Measurements from ENCODE around the gene COQ8A.

Gene COQ8A

DNA sequence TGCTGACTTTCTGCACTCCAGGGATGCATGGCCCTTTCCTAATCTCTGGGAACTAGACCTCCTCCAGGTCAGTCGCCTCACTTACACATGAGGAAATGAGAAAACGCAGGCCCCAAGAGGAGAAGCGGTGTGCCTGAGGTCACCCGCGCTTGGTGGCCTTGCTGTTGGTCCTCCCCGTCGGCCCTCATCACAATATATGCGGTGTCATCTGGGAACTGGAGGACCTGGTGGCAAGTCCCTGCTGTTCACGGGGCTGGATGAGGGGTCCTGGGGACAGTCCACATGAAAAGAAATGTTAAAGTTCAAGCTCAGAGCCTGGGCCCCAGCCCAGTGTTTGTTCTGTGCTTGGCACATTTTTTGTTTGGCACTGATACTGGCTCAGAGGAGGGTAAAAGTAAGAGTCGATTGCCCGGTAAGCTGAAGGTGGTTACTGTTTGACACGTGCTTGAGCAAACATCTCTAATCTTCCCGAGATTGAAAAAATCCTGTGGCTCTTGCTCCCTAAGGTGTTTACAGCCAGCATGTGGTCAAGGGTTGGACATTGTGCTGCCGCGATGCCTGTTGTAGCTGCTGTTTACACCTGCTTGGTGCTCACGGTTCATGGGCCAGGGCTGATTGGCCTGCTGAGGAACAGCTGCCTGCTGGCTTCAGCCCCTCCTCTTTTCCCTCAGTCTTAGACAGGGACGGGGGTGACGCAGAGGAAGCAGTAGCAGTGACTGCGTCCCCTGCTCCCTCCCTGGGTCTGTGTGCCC is 5.2 kb downstream of the COQ8A start:
- TF ChIP-seq, protein P1, sequence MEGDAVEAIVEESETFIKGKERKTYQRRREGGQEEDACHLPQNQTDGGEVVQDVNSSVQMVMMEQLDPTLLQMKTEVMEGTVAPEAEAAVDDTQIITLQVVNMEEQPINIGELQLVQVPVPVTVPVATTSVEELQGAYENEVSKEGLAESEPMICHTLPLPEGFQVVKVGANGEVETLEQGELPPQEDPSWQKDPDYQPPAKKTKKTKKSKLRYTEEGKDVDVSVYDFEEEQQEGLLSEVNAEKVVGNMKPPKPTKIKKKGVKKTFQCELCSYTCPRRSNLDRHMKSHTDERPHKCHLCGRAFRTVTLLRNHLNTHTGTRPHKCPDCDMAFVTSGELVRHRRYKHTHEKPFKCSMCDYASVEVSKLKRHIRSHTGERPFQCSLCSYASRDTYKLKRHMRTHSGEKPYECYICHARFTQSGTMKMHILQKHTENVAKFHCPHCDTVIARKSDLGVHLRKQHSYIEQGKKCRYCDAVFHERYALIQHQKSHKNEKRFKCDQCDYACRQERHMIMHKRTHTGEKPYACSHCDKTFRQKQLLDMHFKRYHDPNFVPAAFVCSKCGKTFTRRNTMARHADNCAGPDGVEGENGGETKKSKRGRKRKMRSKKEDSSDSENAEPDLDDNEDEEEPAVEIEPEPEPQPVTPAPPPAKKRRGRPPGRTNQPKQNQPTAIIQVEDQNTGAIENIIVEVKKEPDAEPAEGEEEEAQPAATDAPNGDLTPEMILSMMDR (conservative IDR thresholded peaks at IDR 0.05; ENCODE audit: control insufficient read depth, insufficient read depth, low read depth, low read length): no peak
- no peak for DNase-seq (ENCODE audit: low read depth)
- no peak overlapping the region for H3K4me3 ChIP-seq (ENCODE audit: control insufficient read depth, low read depth, low read length)

DNA sequence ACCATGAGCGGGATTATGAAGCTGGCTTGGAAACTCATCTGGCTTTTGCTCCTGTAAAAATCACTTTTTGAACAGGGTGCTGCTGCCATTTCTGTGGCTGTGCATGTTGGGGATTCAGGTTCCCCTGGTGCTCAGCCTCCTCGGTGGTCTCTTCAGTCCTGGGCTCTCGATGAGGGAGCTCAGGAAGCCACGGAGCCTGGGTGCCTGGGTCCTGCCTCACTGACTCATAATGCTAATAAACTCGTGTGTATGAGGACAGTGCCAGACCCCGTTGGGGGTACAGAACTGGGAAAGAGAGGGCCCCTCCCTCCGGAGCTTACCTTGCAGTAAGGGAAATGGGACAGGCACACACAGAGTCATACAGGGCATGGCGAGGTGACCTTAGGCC is 5.8 kb downstream of the COQ8A start:
- DNase-seq (ENCODE audit: low read depth): no peak
- TF ChIP-seq, protein P1 (conservative IDR thresholded peaks at IDR 0.05; ENCODE audit: control insufficient read depth, insufficient read depth, low read depth, low read length): no peak
- H3K4me3 ChIP-seq (ENCODE audit: control insufficient read depth, low read depth, low read length): no peak overlapping the region

DNA sequence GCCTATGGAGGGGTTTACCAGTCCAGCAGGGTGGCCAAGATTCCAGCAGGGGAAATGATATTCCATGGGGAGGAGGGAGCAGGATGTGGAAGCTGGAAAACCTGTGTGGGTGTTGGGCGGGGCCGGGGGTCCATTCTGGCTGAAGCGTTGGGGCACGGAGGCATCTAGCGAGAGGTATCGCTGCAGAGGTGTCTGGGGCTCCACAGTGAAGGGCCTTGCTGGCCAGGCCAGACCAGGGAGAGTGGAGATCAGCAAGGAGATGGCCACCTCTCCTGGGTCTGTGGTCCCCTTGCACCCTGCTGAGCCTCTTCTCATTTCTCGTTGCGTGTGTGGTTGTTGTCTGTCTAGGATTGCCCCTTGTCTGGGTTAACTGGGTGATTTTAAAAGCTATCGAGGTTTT is 6.2 kb downstream of the COQ8A start:
- no peak overlapping the region for H3K4me3 ChIP-seq (ENCODE audit: control insufficient read depth, low read depth, low read length)
- TF ChIP-seq, protein P1 (conservative IDR thresholded peaks at IDR 0.05; ENCODE audit: control insufficient read depth, insufficient read depth, low read depth, low read length): no peak
- DNase-seq (ENCODE audit: low read depth): no peak

DNA sequence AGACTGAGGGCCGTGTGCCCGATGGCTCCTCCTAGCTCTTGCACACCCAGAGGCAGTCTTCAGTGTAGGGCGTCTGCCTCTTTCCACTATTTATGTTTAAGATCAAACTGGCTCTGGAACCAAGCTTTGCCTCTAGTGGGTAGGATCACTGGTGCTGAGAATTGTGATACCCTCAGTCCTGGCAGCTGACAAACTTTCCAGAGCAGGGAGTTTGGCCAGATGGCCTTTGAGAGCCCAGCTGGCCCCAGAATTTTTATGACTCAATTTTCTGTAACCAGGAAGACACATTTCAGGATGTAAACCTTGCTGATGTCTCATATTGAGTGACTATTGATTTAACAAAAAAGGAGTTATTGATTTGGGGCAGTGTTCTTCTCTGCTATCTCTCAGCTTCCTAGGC is 6.7 kb downstream of the COQ8A start:
- no peak overlapping the region for H3K4me3 ChIP-seq (ENCODE audit: control insufficient read depth, low read depth, low read length)
- peak; percentile 31 for DNase-seq (ENCODE audit: low read depth)
- TF ChIP-seq, protein P1 (conservative IDR thresholded peaks at IDR 0.05; ENCODE audit: control insufficient read depth, insufficient read depth, low read depth, low read length): no peak

DNA sequence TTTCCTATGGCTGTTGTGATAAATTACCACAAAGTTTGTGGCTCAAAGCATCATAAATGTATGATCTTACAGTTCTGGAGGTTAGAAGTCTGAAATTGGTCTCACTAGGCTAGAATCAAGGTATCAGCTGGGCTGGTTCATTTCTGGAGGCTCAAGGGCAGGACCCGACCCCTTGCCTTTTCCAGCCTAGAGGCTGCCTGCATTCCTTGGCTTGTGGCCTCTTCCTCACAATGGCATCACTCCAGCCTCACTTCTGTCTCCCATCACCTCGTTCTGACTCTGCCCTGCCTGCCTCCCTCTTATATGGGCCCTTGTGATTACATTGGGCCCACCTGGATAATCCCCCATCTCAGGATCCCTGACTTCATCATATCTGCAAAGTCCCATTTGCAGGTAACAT is 8.0 kb downstream of the COQ8A start:
- H3K4me3 ChIP-seq (ENCODE audit: control insufficient read depth, low read depth, low read length): no peak overlapping the region
- TF ChIP-seq, protein P1 (conservative IDR thresholded peaks at IDR 0.05; ENCODE audit: control insufficient read depth, insufficient read depth, low read depth, low read length): no peak

DNA sequence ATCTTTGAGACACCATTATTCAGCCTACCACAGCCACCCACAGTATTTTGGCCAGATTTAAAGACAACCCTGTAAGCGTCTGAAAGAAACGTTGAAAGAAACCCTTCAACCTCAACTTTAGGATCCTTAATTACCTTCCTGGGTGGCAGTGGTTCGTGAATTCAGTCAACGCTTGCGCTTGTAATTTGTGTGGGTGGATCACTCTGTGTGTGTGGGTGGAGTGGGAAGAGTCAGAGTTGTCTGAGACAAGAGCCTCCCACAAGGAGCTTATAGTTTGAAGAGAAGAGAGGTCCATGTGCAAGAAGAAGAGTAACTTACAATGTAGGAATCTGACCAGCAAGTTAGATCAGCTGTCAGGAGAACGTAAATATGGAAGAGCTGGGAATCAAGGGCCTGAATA is 8.4 kb downstream of the COQ8A start:
- H3K4me3 ChIP-seq (ENCODE audit: control insufficient read depth, low read depth, low read length): no peak overlapping the region
- TF ChIP-seq, protein P1 (conservative IDR thresholded peaks at IDR 0.05; ENCODE audit: control insufficient read depth, insufficient read depth, low read depth, low read length): no peak
- DNase-seq (ENCODE audit: low read depth): no peak

More for the DNA sequence above, 8.0 kb downstream of the COQ8A start:
- no peak for DNase-seq (ENCODE audit: low read depth)
